Measurements from ENCODE around the gene MAFG. TPM values are rescaled to one million over a fixed set of nuclear protein-coding genes. Genes with fewer than 3 reads are reported as not detected.

MAFG gene
- polyA plus RNA-seq, 3 donors = 10.4 to 12.3 (median 11.9) TPM

GRCh38 chr17:81870131-81870980 lies 57.2 kb downstream of the MAFG start:
- DNase-seq (ENCODE audit: low read depth in 3 of 3, low spot score in 2 of 3) = no peak

DNA sequence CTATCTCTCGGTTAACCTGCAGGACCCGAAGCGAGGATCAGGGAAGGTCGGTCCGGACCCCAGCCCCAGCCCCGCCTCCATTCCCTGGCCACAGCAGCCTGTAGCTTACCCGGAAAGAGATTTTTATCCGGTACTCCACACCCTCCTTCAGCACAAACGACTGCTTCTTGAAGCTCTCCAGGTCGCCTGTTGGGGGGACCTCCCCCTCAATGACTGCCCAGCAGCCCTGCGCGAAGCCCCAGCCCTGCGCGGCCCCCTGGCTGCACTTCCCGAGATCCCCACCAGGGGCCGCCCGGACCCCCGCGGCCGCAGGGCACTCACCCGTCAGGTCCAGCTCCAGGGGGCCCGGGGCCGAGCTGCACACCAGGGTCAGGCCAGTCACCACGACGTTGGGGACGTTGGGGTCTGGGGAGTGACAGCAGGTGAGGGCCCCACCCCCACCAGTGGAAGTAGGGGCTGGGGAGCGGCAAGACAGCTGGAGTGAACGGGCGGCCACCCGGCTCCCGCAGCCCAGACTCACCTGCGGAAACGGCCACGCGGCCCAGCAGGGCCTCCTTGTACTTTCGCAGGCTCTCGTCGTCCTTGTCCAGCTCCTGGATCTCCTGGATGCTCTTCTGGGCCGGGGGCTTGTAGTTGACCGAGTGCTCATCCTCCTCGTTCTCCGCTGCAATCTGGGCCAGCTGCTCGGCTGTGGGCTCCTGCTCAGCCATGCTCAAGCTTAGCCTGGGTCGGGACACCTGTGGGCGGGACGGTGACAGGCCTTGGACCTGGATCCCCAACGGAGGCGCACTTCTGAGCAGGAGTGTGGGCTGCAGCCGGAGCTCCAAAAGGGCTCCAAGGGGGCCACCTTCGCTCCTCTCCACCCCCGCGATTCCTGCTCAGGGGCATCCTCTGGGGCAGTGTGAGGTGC lies 58.1 kb downstream of the MAFG start:
- DNase-seq (ENCODE audit: low read depth in 3 of 3, low spot score in 2 of 3) = no peak

- DNase-seq (ENCODE audit: low read depth in 3 of 3, low spot score in 2 of 3) = no peak
Measured at GRCh38 chr17:81868674-81869220, 58.8 kb downstream of the MAFG start.

Other genes starting within 250 kb of the MAFG start
- 10 to 100 TPM; 38.8 to 50.9 (median 44.0) TPM for gene ARL16, start 243.9 kb downstream of the MAFG start, polyA plus RNA-seq (ENCODE audit: insufficient read length in 3 of 3)
- gene HGS, start 243.7 kb downstream of the MAFG start, polyA plus RNA-seq (ENCODE audit: insufficient read length in 3 of 3) = 10 to 100 TPM; 83.0 to 88.6 (median 86.7) TPM
- gene MRPL12, start 224.4 kb downstream of the MAFG start, polyA plus RNA-seq (ENCODE audit: insufficient read length in 3 of 3) = 10 to 100 TPM; 38.3 to 44.0 (median 43.9) TPM
- gene SLC25A10, start 215.5 kb downstream of the MAFG start, polyA plus RNA-seq (ENCODE audit: insufficient read length in 3 of 3) = 10 to 100 TPM; 10.7 to 13.9 (median 11.3) TPM
- gene GCGR, start 123.6 kb downstream of the MAFG start, polyA plus RNA-seq (ENCODE audit: insufficient read length in 3 of 3) = 1 to 10 TPM; 5.7 to 8.3 (median 7.6) TPM
- gene MCRIP1, start 94.4 kb downstream of the MAFG start, polyA plus RNA-seq (ENCODE audit: insufficient read length in 3 of 3) = 10 to 100 TPM; 60.4 to 76.8 (median 65.9) TPM
- gene PPP1R27, start 92.7 kb downstream of the MAFG start, polyA plus RNA-seq (ENCODE audit: insufficient read length in 3 of 3) = under 1 TPM in 2 of 3 donors, not detected in 1; 0.17 to 0.26 TPM
- gene P4HB, start 67.2 kb downstream of the MAFG start, polyA plus RNA-seq (ENCODE audit: insufficient read length in 3 of 3) = 100 to 1,000 TPM; 445 to 458 (median 450) TPM
- 100 to 1,000 TPM; 132 to 153 (median 145) TPM for gene ARHGDIA, start 56.4 kb downstream of the MAFG start, polyA plus RNA-seq (ENCODE audit: insufficient read length in 3 of 3)
- 10 to 100 TPM; 67.4 to 69.3 (median 68.9) TPM for gene ALYREF, start 36.1 kb downstream of the MAFG start, polyA plus RNA-seq (ENCODE audit: insufficient read length in 3 of 3)
- gene ANAPC11, start 36.0 kb downstream of the MAFG start, polyA plus RNA-seq (ENCODE audit: insufficient read length in 3 of 3) = 10 to 100 TPM; 58.0 to 86.9 (median 77.8) TPM
- 1 to 10 TPM in 2 of 3 donors, under 1 TPM in 1; 0.96 to 1.4 (median 1.1) TPM for gene NPB, start 25.5 kb downstream of the MAFG start, polyA plus RNA-seq (ENCODE audit: insufficient read length in 3 of 3)
- 10 to 100 TPM; 45.8 to 49.9 (median 47.7) TPM for gene PCYT2, start 16.3 kb downstream of the MAFG start, polyA plus RNA-seq (ENCODE audit: insufficient read length in 3 of 3)
- 10 to 100 TPM in 1 of 3 donors, 1 to 10 TPM in 2; 8.6 to 10.3 (median 10.0) TPM for gene SIRT7, start 9.6 kb downstream of the MAFG start, polyA plus RNA-seq (ENCODE audit: insufficient read length in 3 of 3)
- gene PYCR1, start 9.6 kb upstream of the MAFG start, polyA plus RNA-seq (ENCODE audit: insufficient read length in 3 of 3) = 10 to 100 TPM; 21.5 to 24.1 (median 23.1) TPM
- gene MYADML2, start 19.5 kb upstream of the MAFG start, polyA plus RNA-seq (ENCODE audit: insufficient read length in 3 of 3) = under 1 TPM in 2 of 3 donors, not detected in 1; 0.07 to 0.08 TPM
- 1 to 10 TPM; 1.3 to 2.1 (median 2.0) TPM for gene NOTUM, start 33.5 kb upstream of the MAFG start, polyA plus RNA-seq (ENCODE audit: insufficient read length in 3 of 3)
- gene ASPSCR1, start 49.9 kb upstream of the MAFG start, polyA plus RNA-seq (ENCODE audit: insufficient read length in 3 of 3) = 10 to 100 TPM; 19.1 to 23.3 (median 19.8) TPM
- 10 to 100 TPM; 36.0 to 39.1 (median 38.3) TPM for gene CENPX, start 95.1 kb upstream of the MAFG start, polyA plus RNA-seq (ENCODE audit: insufficient read length in 3 of 3)
- 10 to 100 TPM; 11.0 to 12.9 (median 11.9) TPM for gene LRRC45, start 95.6 kb upstream of the MAFG start, polyA plus RNA-seq (ENCODE audit: insufficient read length in 3 of 3)
- 1 to 10 TPM; 8.2 to 9.3 (median 8.2) TPM for gene RAC3, start 103.9 kb upstream of the MAFG start, polyA plus RNA-seq (ENCODE audit: insufficient read length in 3 of 3)
- gene DCXR, start 110.0 kb upstream of the MAFG start, polyA plus RNA-seq (ENCODE audit: insufficient read length in 3 of 3) = 10 to 100 TPM; 79.3 to 90.0 (median 89.4) TPM
- gene RFNG, start 124.1 kb upstream of the MAFG start, polyA plus RNA-seq (ENCODE audit: insufficient read length in 3 of 3) = 10 to 100 TPM; 34.4 to 35.7 (median 34.4) TPM
- 100 to 1,000 TPM in 2 of 3 donors, 10 to 100 TPM in 1; 96.7 to 104 (median 103) TPM for gene GPS1, start 124.2 kb upstream of the MAFG start, polyA plus RNA-seq (ENCODE audit: insufficient read length in 3 of 3)
- gene DUS1L, start 138.1 kb upstream of the MAFG start, polyA plus RNA-seq (ENCODE audit: insufficient read length in 3 of 3) = 10 to 100 TPM; 61.6 to 70.0 (median 67.7) TPM
- 10 to 100 TPM; 26.6 to 34.2 (median 26.6) TPM for gene FASN, start 170.5 kb upstream of the MAFG start, polyA plus RNA-seq (ENCODE audit: insufficient read length in 3 of 3)

All from right renal cortex interstitium (tissue), 3 donors.